NCI-H2227 treated with DMSO at 0.1 percent for 48 hours (cell line): ENCODE measurements around the gene LGALS4.
"Not testable (repeated sequence)": the region's sequence is repeated elsewhere in the genome, so short reads cannot be mapped to it uniquely, and the experiment has no call there.

Experiments
- DNase-seq: peaks from one replicate; lab custom pipeline; 2025; lab: John Stamatoyannopoulos, UW

Gene LGALS4

GRCh38 chr19:38842439-38843174, 29.9 kb upstream of the LGALS4 start:
- DNase-seq, result no peak

GRCh38 chr19:38841787-38842438, 29.2 kb upstream of the LGALS4 start:
- no peak for DNase-seq

- DNase-seq, result no peak
Measured at GRCh38 chr19:38841180-38841766, 28.5 kb upstream of the LGALS4 start.

GRCh38 chr19:38840583-38840968, 27.8 kb upstream of the LGALS4 start:
- DNase-seq, result no peak

GRCh38 chr19:38839816-38840582, 27.3 kb upstream of the LGALS4 start:
- DNase-seq, result no peak

- no peak for DNase-seq
Measured at GRCh38 chr19:38838986-38839761, 26.4 kb upstream of the LGALS4 start.

- no peak for DNase-seq
Measured at GRCh38 chr19:38838208-38838985, 25.7 kb upstream of the LGALS4 start.

- DNase-seq, result no peak
Measured at GRCh38 chr19:38837656-38838121, 24.9 kb upstream of the LGALS4 start.

- no peak for DNase-seq
Measured at GRCh38 chr19:38836983-38837626, 24.4 kb upstream of the LGALS4 start.

GRCh38 chr19:38836159-38836982, 23.6 kb upstream of the LGALS4 start:
- no peak for DNase-seq

- no peak for DNase-seq
Measured at GRCh38 chr19:38834590-38834989, 21.8 kb upstream of the LGALS4 start.

GRCh38 chr19:38834104-38834490, 21.4 kb upstream of the LGALS4 start:
- DNase-seq, result no peak

- no peak for DNase-seq
Measured at GRCh38 chr19:38833092-38833425, 20.3 kb upstream of the LGALS4 start.

GRCh38 chr19:38831142-38831605, 18.4 kb upstream of the LGALS4 start:
- DNase-seq, result peak; percentile 79

GRCh38 chr19:38830039-38830733, 17.4 kb upstream of the LGALS4 start:
- no peak for DNase-seq

- not testable (repeated sequence) for DNase-seq
Measured at GRCh38 chr19:38829203-38829602, 16.5 kb upstream of the LGALS4 start.

GRCh38 chr19:38826856-38827551, 14.3 kb upstream of the LGALS4 start:
- no peak for DNase-seq

GRCh38 chr19:38825936-38826335, 13.2 kb upstream of the LGALS4 start:
- not testable (repeated sequence) for DNase-seq
